ENCODE measurements around the gene NDUFB5. TPM values are rescaled to one million over a fixed set of nuclear protein-coding genes. Genes with fewer than 3 reads are reported as not detected.

Gene NDUFB5
- total RNA-seq, 1 experiment from 2014 or later: 142 TPM

DNA sequence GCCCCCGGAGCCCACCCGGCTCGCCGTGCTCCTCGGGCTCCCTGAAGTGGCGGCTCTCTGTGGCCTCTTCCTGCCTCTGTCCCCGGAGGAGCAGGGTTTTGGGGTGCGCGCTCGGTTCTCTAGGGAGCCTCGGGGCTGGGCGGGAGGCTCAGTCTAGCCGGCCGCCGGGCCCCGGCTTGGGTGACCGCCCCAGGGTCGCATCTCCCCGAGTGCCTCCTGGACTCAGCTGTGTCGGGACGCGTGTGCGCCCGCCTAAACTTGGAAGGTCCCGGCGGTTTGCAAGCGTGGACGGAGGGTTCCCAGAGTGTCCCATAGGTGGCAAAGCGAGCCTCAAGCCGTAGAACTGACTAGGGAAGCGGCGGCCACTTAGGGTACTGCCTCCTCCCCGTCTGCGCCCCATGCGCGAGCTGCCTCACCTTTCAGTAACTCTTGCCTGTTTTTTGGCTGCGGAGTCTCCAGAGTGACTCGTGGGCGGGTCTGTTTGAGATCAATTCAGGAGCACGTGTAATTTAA is 41.3 kb upstream of the NDUFB5 start:
- H3K36me3 ChIP-seq (ENCODE audit: control insufficient read depth, insufficient read depth, low read length): no peaks in the 10 kb centered on the region; the same call in 1 of the 2 replicates
- no peaks in the 10 kb centered on the region for H3K27me3 ChIP-seq (ENCODE audit: control insufficient read depth, insufficient read depth, low read length)
- peak overlapping the region; percentile 77 to 86 for H3K4me3 ChIP-seq (ENCODE audit: low read depth in 2 of 2, low read length in 2 of 2)
- intact Hi-C loops (cut with micrococcal nuclease; ENCODE audit: unreplicated experiment) (loop anchor here (5.0 kb wide), 1 partner anchor 241 kb away; the partner anchor contains the start of gene ZNF639), in situ Hi-C loops (cut with HindIII; ENCODE audit: low pct_unique_long_range_greater_than_20kb, low sequenced_read_pairs) (no loop called here)
- DNase-seq (ENCODE audit: low read depth, low spot score): peak; percentile 8
- ATAC-seq: peak; percentile 70
- BruUV-seq (replicated peaks): no TSS peak
- CTCF ChIA-PET: interaction anchor here (0.7 to 1.2 kb wide), 2 partner anchors 18 to 189 kb away, joined by 3 to 4 read pairs; no protein-coding TSS in a partner anchor
- H3K4me1 ChIP-seq (ENCODE audit: control insufficient read depth, insufficient read depth, low read length): peaks cover 16% of the 10 kb centered on the region
- TF ChIP-seq SIN3A (IDR thresholded peaks at IDR 0.05; ENCODE audit: borderline replicate concordance, insufficient read depth, low read depth, low read length) (no peak; the same call in 1 of the 2 replicates), POLR2AphosphoS5 (IDR thresholded peaks at IDR 0.05; ENCODE audit: low read depth, low read length) (no peak)
- TF ChIP-seq, protein P1, sequence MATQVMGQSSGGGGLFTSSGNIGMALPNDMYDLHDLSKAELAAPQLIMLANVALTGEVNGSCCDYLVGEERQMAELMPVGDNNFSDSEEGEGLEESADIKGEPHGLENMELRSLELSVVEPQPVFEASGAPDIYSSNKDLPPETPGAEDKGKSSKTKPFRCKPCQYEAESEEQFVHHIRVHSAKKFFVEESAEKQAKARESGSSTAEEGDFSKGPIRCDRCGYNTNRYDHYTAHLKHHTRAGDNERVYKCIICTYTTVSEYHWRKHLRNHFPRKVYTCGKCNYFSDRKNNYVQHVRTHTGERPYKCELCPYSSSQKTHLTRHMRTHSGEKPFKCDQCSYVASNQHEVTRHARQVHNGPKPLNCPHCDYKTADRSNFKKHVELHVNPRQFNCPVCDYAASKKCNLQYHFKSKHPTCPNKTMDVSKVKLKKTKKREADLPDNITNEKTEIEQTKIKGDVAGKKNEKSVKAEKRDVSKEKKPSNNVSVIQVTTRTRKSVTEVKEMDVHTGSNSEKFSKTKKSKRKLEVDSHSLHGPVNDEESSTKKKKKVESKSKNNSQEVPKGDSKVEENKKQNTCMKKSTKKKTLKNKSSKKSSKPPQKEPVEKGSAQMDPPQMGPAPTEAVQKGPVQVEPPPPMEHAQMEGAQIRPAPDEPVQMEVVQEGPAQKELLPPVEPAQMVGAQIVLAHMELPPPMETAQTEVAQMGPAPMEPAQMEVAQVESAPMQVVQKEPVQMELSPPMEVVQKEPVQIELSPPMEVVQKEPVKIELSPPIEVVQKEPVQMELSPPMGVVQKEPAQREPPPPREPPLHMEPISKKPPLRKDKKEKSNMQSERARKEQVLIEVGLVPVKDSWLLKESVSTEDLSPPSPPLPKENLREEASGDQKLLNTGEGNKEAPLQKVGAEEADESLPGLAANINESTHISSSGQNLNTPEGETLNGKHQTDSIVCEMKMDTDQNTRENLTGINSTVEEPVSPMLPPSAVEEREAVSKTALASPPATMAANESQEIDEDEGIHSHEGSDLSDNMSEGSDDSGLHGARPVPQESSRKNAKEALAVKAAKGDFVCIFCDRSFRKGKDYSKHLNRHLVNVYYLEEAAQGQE (IDR thresholded peaks at IDR 0.05; ENCODE audit: insufficient read depth in 1 of 2, low read depth in 2 of 2, low read length in 1 of 2): no peak
- TF ChIP-seq, protein P2, sequence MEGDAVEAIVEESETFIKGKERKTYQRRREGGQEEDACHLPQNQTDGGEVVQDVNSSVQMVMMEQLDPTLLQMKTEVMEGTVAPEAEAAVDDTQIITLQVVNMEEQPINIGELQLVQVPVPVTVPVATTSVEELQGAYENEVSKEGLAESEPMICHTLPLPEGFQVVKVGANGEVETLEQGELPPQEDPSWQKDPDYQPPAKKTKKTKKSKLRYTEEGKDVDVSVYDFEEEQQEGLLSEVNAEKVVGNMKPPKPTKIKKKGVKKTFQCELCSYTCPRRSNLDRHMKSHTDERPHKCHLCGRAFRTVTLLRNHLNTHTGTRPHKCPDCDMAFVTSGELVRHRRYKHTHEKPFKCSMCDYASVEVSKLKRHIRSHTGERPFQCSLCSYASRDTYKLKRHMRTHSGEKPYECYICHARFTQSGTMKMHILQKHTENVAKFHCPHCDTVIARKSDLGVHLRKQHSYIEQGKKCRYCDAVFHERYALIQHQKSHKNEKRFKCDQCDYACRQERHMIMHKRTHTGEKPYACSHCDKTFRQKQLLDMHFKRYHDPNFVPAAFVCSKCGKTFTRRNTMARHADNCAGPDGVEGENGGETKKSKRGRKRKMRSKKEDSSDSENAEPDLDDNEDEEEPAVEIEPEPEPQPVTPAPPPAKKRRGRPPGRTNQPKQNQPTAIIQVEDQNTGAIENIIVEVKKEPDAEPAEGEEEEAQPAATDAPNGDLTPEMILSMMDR (IDR thresholded peaks at IDR 0.05): peak; percentile 35
- peak overlapping the region; percentile 92 for H3K27ac ChIP-seq (ENCODE audit: low read length)
- H3K9me3 ChIP-seq (ENCODE audit: control insufficient read depth, insufficient read depth, low read depth, low read length): no peaks in the 10 kb centered on the region
- POLR2A ChIA-PET: interaction anchor here (0.7 to 1.8 kb wide), 2 partner anchors 42 to 540 kb away, joined by 4 read pairs; partner anchors contain the start of genes MRPL47 and NDUFB5

DNA sequence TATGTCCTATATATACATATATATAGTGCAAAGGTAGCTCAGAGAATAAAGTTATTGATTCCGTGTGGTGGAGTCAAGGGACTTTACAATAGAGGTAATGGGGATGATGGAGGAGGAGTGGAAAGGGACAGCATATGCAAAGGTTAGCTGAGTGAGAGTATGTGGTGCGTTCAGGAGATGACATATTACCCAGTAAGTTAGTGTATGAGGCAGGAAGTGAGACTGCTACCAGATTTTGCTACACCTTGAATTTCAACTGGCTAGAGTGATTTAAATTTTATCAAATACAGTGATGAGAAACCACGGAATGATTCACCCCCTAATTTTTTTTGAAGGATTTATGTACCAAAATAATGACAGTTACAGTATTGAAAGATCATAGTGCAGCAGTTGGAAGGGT is 39.1 kb upstream of the NDUFB5 start:
- ATAC-seq: no peak
- H3K4me1 ChIP-seq (ENCODE audit: control insufficient read depth, insufficient read depth, low read length): peaks cover 16% of the 10 kb centered on the region
- H3K36me3 ChIP-seq (ENCODE audit: control insufficient read depth, insufficient read depth, low read length): peaks cover 5% of the 10 kb centered on the region
- ChIA-PET POLR2A (interaction anchor here (1.0 kb wide), 1 partner anchor 10 kb away, joined by 3 read pairs; no protein-coding TSS in a partner anchor), CTCF (interaction anchor here (0.7 kb wide), 1 partner anchor 10 kb away, joined by 3 read pairs; no protein-coding TSS in a partner anchor)
- no peak overlapping the region for H3K4me3 ChIP-seq (ENCODE audit: low read depth in 2 of 2, low read length in 2 of 2)
- TF ChIP-seq TCF7L2 (IDR thresholded peaks at IDR 0.05; ENCODE audit: low read depth, low read length): no peak
- TF ChIP-seq, protein P2 (IDR thresholded peaks at IDR 0.05): no peak
- TF ChIP-seq, protein P1 (IDR thresholded peaks at IDR 0.05; ENCODE audit: insufficient read depth in 1 of 2, low read depth in 2 of 2, low read length in 1 of 2): no peak
- no peak for TF ChIP-seq SIN3A (IDR thresholded peaks at IDR 0.05; ENCODE audit: borderline replicate concordance, insufficient read depth, low read depth, low read length)
- TF ChIP-seq POLR2AphosphoS5 (IDR thresholded peaks at IDR 0.05; ENCODE audit: low read depth, low read length): no peak
- H3K27ac ChIP-seq (ENCODE audit: low read length): no peak overlapping the region
- H3K9me3 ChIP-seq (ENCODE audit: control insufficient read depth, insufficient read depth, low read depth, low read length): no peaks in the 10 kb centered on the region
- H3K27me3 ChIP-seq (ENCODE audit: control insufficient read depth, insufficient read depth, low read length): no peaks in the 10 kb centered on the region
- intact Hi-C loops (cut with micrococcal nuclease; ENCODE audit: unreplicated experiment) (no loop called here), in situ Hi-C loops (cut with HindIII; ENCODE audit: low pct_unique_long_range_greater_than_20kb, low sequenced_read_pairs) (no loop called here)
- no peak for DNase-seq (ENCODE audit: low read depth, low spot score)
- no TSS peak for BruUV-seq (replicated peaks)

All from Panc1 (cell line).